Activated CD4-positive, alpha-beta T cell treated with anti-CD3 and anti-CD28 coated beads for 36 hours (primary cell): Measurements from ENCODE around the gene THBS4. TPM values are rescaled to one million over a fixed set of nuclear protein-coding genes. Genes with fewer than 3 reads are reported as not detected.

Experiments
- ATAC-seq: fragments of 200-7000 bp; cut with Tn5 transposase; one replicate; pipeline ENCODE4 v1.10.0; 2021; ENCODE audit warnings: mild to moderate bottlenecking, moderate library complexity
- CTCF ChIA-PET: fragments of 350-600 bp; sonication (Branson Sonifier 250); formaldehyde crosslinking; loops from one replicate; lab custom pipeline; 2021; ENCODE audit warnings: antibody characterized with exemption; lab: Charles Lee
- POLR2A ChIA-PET: fragments of 350-600 bp; sonication (Branson Sonifier 250); formaldehyde crosslinking; loops from one replicate; lab custom pipeline; 2021; ENCODE audit warnings: antibody characterized with exemption, inconsistent platforms; lab: Charles Lee
- DNase-seq: peaks from one replicate; pipeline ENCODE4 v3.0.0-alpha.2; 2020
- H3K27ac Mint-ChIP-seq: one replicate; pipeline ENCODE4 v1.8.0; 2021; ENCODE audit warnings: mixed read lengths
- H3K27me3 Mint-ChIP-seq: one replicate; pipeline ENCODE4 v1.8.0; 2021; ENCODE audit warnings: mixed read lengths
- H3K36me3 Mint-ChIP-seq: one replicate; pipeline ENCODE4 v1.8.0; 2021; ENCODE audit warnings: low read depth, mixed read lengths
- H3K4me1 Mint-ChIP-seq: one replicate; pipeline ENCODE4 v1.8.0; 2021; ENCODE audit warnings: mixed read lengths
- H3K4me3 Mint-ChIP-seq: one replicate; pipeline ENCODE4 v1.8.0; 2021; ENCODE audit warnings: mild to moderate bottlenecking, moderate library complexity, mixed read lengths
- H3K9me3 Mint-ChIP-seq: one replicate; pipeline ENCODE4 v1.8.0; 2021; ENCODE audit warnings: low read depth, mixed read lengths
- intact Hi-C, 2 experiments: fragments of 100-400 bp; cut with DNase I in 1 of 2; cut with micrococcal nuclease in 1 of 2; formaldehyde crosslinking; loops; one replicate each; pipeline versions ENCODE4 v1.14.2 to v1.15.1; 2022 to 2024; cut with DNase I, micrococcal nuclease
- total RNA-seq, 2 experiments: library from RNA; stranded (reverse); gene quantifications; one replicate each; pipeline ENCODE4 v1.2.3, GENCODE V29; 2021

The THBS4 gene
- total RNA-seq, 2 experiments from 2014 or later = 2.1 to 2.3 TPM

GRCh38 chr5:80067531-80068245 is 32.5 kb downstream of the THBS4 start:
- Mint-ChIP-seq H3K9me3 (no peaks in the 10 kb centered on the region), H3K36me3 (peaks cover 3% of the 10 kb centered on the region), H3K4me1 (no peaks in the 10 kb centered on the region), H3K27ac (no peak overlapping the region), H3K4me3 (no peak overlapping the region), H3K27me3 (no peaks in the 10 kb centered on the region)
- no peak for DNase-seq
- intact Hi-C loops = no loop called here
- CTCF ChIA-PET = interaction anchor here (0.7 to 1.3 kb wide), 2 partner anchors 16 to 142 kb away, joined by 3 to 6 read pairs; no protein-coding TSS in a partner anchor
- POLR2A ChIA-PET = no interaction called here
- ATAC-seq = no peak

DNA sequence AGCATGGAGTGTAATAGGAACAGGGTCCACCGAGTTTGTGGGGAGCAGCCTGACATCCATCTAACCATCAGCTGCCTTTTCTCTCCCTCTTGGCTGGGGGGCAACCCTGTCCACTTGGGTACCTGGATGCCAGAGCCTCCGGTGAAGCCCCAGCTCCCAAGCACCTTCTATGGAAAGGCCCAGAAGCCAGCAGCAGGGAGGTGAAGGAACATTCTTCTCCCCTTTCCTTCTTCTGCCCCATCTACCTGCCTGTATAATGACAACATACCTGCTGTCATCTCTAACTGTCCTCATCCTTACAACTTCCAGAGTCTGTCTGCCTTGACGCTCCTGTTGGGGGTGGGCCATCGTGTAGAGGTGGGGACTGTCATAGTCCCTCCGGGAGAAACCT is 33.1 kb downstream of the THBS4 start:
- Mint-ChIP-seq H3K4me3 (no peak overlapping the region), H3K36me3 (peaks cover 3% of the 10 kb centered on the region), H3K27me3 (no peaks in the 10 kb centered on the region), H3K4me1 (no peaks in the 10 kb centered on the region), H3K9me3 (no peaks in the 10 kb centered on the region), H3K27ac (no peak overlapping the region)
- no peak for ATAC-seq
- ChIA-PET POLR2A (no interaction called here), CTCF (interaction anchor here (0.7 to 1.8 kb wide), 3 partner anchors 15 to 190 kb away, joined by 3 to 6 read pairs (median 4); no protein-coding TSS in a partner anchor)
- intact Hi-C loops = no loop called here
- DNase-seq = no peak

GRCh38 chr5:80068775-80069174 is 33.6 kb downstream of the THBS4 start:
- intact Hi-C loops = no loop called here
- H3K27me3 Mint-ChIP-seq = no peaks in the 10 kb centered on the region
- CTCF ChIA-PET = interaction anchor here (0.7 to 1.8 kb wide), 5 partner anchors 15 to 495 kb away, joined by 3 to 6 read pairs (median 3); no protein-coding TSS in a partner anchor
- peaks cover 3% of the 10 kb centered on the region for H3K36me3 Mint-ChIP-seq
- no peaks in the 10 kb centered on the region for H3K9me3 Mint-ChIP-seq
- no peaks in the 10 kb centered on the region for H3K4me1 Mint-ChIP-seq
- H3K27ac Mint-ChIP-seq = no peak overlapping the region
- ATAC-seq (no peak), DNase-seq (no peak)
- POLR2A ChIA-PET = no interaction called here
- no peak overlapping the region for H3K4me3 Mint-ChIP-seq

DNA sequence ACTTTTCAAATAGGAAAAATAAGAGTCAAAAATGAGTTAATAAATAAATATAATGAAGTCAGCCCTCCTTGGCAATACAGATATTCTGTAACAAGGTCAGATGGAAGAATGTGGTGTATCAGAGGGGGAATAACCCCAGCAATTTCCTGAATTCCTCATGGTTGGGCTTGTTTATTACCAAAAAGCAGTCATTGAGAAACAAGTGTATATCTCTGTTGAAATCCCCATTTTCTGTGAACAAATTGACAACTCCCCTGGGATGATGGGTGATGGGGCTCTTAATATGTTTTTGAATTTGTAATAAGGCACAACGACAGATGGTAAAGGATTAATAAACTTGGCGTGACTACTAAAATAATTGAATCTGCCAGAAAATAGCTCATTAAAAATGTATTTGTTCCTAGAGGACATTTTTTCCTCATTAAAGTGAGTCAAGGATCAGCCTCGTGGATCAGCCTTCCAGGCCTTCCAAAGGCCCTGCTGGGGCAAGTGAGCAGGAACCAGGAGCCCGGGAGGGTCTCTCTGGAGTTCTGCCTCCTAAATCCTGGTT is 34.2 kb downstream of the THBS4 start:
- Mint-ChIP-seq H3K27me3 (no peaks in the 10 kb centered on the region), H3K27ac (no peak overlapping the region), H3K4me1 (no peaks in the 10 kb centered on the region), H3K9me3 (no peaks in the 10 kb centered on the region), H3K36me3 (peaks cover 3% of the 10 kb centered on the region), H3K4me3 (no peak overlapping the region)
- DNase-seq = no peak
- intact Hi-C loops = no loop called here
- ATAC-seq = no peak
- ChIA-PET CTCF (interaction anchor here (0.7 to 1.8 kb wide), 4 partner anchors 14 to 495 kb away, joined by 3 to 4 read pairs (median 3); no protein-coding TSS in a partner anchor), POLR2A (no interaction called here)

- DNase-seq (no peak), ATAC-seq (no peak)
- no peaks in the 10 kb centered on the region for H3K4me1 Mint-ChIP-seq
- intact Hi-C loops = no loop called here
- POLR2A ChIA-PET = no interaction called here
- H3K27me3 Mint-ChIP-seq = no peaks in the 10 kb centered on the region
- no peaks in the 10 kb centered on the region for H3K9me3 Mint-ChIP-seq
- H3K27ac Mint-ChIP-seq = no peak overlapping the region
- peaks cover 3% of the 10 kb centered on the region for H3K36me3 Mint-ChIP-seq
- H3K4me3 Mint-ChIP-seq = no peak overlapping the region
- CTCF ChIA-PET = interaction anchor here (0.7 to 1.8 kb wide), 3 partner anchors 14 to 191 kb away, joined by 3 to 4 read pairs (median 3); no protein-coding TSS in a partner anchor
Observed at GRCh38 chr5:80069918-80070318, 34.8 kb downstream of the THBS4 start.

DNA sequence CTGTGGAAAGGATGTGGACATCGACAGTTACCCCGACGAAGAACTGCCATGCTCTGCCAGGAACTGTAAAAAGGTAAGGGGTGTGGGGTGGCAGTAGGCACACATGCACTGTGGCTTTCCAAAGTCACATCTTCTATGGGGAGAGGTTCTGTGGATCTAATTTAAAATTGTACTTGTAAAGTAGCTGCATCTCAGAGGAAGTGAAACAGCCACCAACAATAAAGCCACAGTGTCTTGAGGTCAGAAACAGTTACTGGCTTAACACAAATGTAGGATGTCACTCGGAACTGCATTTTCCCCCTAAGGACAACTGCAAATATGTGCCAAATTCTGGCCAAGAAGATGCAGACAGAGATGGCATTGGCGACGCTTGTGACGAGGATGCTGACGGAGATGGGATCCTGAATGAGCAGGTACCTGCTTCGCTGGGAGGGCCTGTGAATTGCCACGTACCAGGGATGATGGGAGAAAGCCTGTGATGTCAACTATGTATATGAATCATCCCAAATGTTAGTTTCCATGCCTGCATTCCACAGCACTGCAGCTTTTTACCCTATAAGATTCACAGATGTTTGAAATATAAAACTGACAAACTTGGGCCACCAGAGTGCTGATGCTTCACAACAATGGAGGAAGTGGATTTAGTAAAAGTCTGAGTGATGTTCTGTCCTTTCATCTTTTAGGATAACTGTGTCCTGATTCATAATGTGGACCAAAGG is 35.3 kb downstream of the THBS4 start:
- no peaks in the 10 kb centered on the region for H3K9me3 Mint-ChIP-seq
- H3K27me3 Mint-ChIP-seq = no peaks in the 10 kb centered on the region
- H3K36me3 Mint-ChIP-seq = peaks cover 3% of the 10 kb centered on the region
- DNase-seq (no peak), ATAC-seq (no peak)
- intact Hi-C loops = no loop called here
- no peak overlapping the region for H3K4me3 Mint-ChIP-seq
- ChIA-PET CTCF (interaction anchor here (1.0 to 1.2 kb wide), 2 partner anchors 11 to 13 kb away, joined by 3 to 4 read pairs; no protein-coding TSS in a partner anchor), POLR2A (no interaction called here)
- no peaks in the 10 kb centered on the region for H3K4me1 Mint-ChIP-seq
- H3K27ac Mint-ChIP-seq = no peak overlapping the region

- H3K9me3 Mint-ChIP-seq = no peaks in the 10 kb centered on the region
- ChIA-PET CTCF (interaction anchor here (1.8 kb wide), 1 partner anchor 12 kb away, joined by 9 read pairs; no protein-coding TSS in a partner anchor), POLR2A (no interaction called here)
- ATAC-seq (no peak), DNase-seq (no peak)
- no peak overlapping the region for H3K4me3 Mint-ChIP-seq
- intact Hi-C loops = no loop called here
- H3K36me3 Mint-ChIP-seq = peaks cover 3% of the 10 kb centered on the region
- H3K27me3 Mint-ChIP-seq = no peaks in the 10 kb centered on the region
- H3K4me1 Mint-ChIP-seq = no peaks in the 10 kb centered on the region
- H3K27ac Mint-ChIP-seq = peak overlapping the region; percentile 26
Observed at GRCh38 chr5:80071510-80072021, 36.4 kb downstream of the THBS4 start.

DNA sequence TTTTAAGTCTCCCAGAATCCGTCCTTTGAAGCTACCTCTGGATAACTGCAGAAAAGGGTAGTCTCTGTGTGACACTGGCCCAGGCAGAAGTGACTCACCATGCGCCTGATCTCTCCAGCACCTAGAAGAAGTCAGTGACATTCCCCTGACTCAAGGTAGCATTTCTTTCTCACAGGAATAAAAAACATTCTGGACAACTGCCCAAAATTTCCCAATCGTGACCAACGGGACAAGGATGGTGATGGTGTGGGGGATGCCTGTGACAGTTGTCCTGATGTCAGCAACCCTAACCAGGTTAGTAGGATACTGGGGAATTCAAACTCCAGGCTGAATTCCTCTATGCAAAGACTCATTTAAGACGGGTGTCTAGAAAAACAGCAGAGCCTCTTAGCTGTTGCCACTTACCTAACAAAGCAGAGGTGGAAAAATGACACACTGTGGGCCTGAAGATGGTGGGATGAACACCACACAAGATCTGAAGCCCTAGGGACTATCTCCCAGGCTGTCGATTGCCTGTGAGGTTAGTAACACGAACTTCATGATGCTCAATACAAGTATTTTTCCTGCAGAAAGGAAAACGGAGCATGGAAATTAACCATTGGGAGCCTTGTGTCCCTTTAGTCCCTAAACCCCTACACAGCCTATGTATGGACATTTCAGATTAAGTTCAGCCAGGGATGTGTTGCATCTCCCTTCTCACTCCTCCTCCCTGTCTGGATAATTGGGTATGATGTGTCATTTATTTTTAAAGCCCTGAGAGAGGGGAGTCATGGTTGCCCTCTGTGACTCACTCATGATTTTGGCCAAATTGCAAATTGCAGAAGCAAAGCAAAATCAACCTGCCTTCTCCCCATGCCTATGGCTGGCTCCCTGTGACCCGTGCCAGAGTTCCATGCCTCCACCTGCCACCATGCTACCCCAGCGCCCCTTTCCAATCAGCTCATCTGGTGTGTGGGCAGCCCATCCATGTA is 37.2 kb downstream of the THBS4 start:
- Mint-ChIP-seq H3K27me3 (no peaks in the 10 kb centered on the region), H3K27ac (no peak overlapping the region), H3K4me1 (no peaks in the 10 kb centered on the region), H3K36me3 (peaks cover 3% of the 10 kb centered on the region), H3K9me3 (no peaks in the 10 kb centered on the region), H3K4me3 (no peak overlapping the region)
- ATAC-seq = no peak
- DNase-seq = no peak
- ChIA-PET POLR2A (no interaction called here), CTCF (interaction anchor here (1.8 kb wide), 1 partner anchor 11 kb away, joined by 9 read pairs; no protein-coding TSS in a partner anchor)
- intact Hi-C loops = no loop called here

- Mint-ChIP-seq H3K4me1 (no peaks in the 10 kb centered on the region), H3K27me3 (no peaks in the 10 kb centered on the region), H3K9me3 (no peaks in the 10 kb centered on the region), H3K36me3 (peaks cover 3% of the 10 kb centered on the region), H3K27ac (no peak overlapping the region), H3K4me3 (no peak overlapping the region)
- ATAC-seq (no peak), DNase-seq (no peak)
- ChIA-PET POLR2A (no interaction called here), CTCF (interaction anchor here (1.0 to 1.3 kb wide), 2 partner anchors 20 to 374 kb away, joined by 3 to 4 read pairs; no protein-coding TSS in a partner anchor)
- intact Hi-C loops = no loop called here
Observed at GRCh38 chr5:80076131-80077050, 41.2 kb downstream of the THBS4 start.
